GM15510 (cell line): ENCODE measurements around the gene PACC1.

Experiments
- POLR2A ChIP-seq: IDR thresholded peaks from 3 replicates; pipeline ENCODE4 v1.6.1; 2011; ENCODE audit warnings: borderline replicate concordance; ENCODE audit not compliant: insufficient read length; ENCODE audit errors: extremely low read depth

The PACC1 gene

GRCh38 chr1:212451416-212452322, 37.0 kb upstream of the PACC1 start:
- TF ChIP-seq POLR2A: no peak

GRCh38 chr1:212450331-212450881, 35.7 kb upstream of the PACC1 start:
- no peak for TF ChIP-seq POLR2A

GRCh38 chr1:212447478-212447877, 32.8 kb upstream of the PACC1 start:
- no peak for TF ChIP-seq POLR2A

- no peak for TF ChIP-seq POLR2A
These were observed 31.6 kb upstream of the PACC1 start for GRCh38 chr1:212446333-212446732.

GRCh38 chr1:212442408-212442807, 27.7 kb upstream of the PACC1 start:
- TF ChIP-seq POLR2A: no peak

GRCh38 chr1:212440419-212440818, 25.7 kb upstream of the PACC1 start:
- TF ChIP-seq POLR2A: no peak

- no peak for TF ChIP-seq POLR2A
These were observed 24.1 kb upstream of the PACC1 start for GRCh38 chr1:212438831-212439237.

- no peak for TF ChIP-seq POLR2A
These were observed 22.6 kb upstream of the PACC1 start for GRCh38 chr1:212437179-212437798.

GRCh38 chr1:212434992-212435391, 20.3 kb upstream of the PACC1 start:
- TF ChIP-seq POLR2A: no peak

GRCh38 chr1:212433577-212434462, 19.1 kb upstream of the PACC1 start:
- TF ChIP-seq POLR2A: no peak

GRCh38 chr1:212432661-212433576, 18.2 kb upstream of the PACC1 start, which contains the start of gene NENF:
Gene NENF, plus strand, starts transcription at chr1:212432920. Its CDS starts 24 bp downstream, at chr1:212432944.
- TF ChIP-seq POLR2A: peak; percentile 81

- TF ChIP-seq POLR2A: no peak
These were observed 17.6 kb upstream of the PACC1 start for GRCh38 chr1:212432272-212432660.

- no peak for TF ChIP-seq POLR2A
These were observed 17.0 kb upstream of the PACC1 start for GRCh38 chr1:212431644-212432043.

GRCh38 chr1:212430955-212431394, 16.3 kb upstream of the PACC1 start:
- no peak for TF ChIP-seq POLR2A

- no peak for TF ChIP-seq POLR2A
These were observed 15.7 kb upstream of the PACC1 start for GRCh38 chr1:212430416-212430815.
